ENCODE data around the gene NRXN3.
"Not testable (repeated sequence)": the region's sequence is repeated elsewhere in the genome, so short reads cannot be mapped to it uniquely, and the experiment has no call there.

NRXN3 gene

DNA sequence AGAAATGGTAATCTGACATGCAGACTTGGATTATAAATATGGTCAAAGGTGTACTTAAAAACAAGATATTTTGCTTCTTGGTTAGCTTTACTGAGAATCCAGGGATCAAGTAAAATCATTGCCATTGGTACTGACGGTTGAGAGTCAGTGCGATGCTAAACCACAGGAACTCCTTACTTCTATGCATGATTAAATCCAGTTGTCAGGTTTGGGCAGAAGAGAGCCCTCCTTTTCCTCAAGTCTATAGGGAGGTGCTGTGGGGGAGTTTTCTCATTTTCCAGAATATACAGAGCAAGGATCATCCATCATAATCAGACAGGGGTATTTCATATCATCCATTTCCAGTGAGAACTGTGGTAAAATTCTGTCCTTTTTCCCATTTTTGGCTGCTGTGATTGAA is 839.1 kb downstream of the NRXN3 start:
- no peak overlapping the region for H3K4me3 ChIP-seq (ENCODE audit: low read length)
- no peak for TF ChIP-seq CTCF (conservative IDR thresholded peaks at IDR 0.05; ENCODE audit: low read length)
- no peak for DNase-seq (ENCODE audit: low read depth)

GRCh38 chr14:79011091-79011919 is 841.1 kb downstream of the NRXN3 start:
- TF ChIP-seq CTCF (conservative IDR thresholded peaks at IDR 0.05; ENCODE audit: low read length): peak; percentile 52
- no peak overlapping the region for H3K4me3 ChIP-seq (ENCODE audit: low read length)
- peak; percentile 36 for DNase-seq (ENCODE audit: low read depth)

GRCh38 chr14:79011920-79012204 is 841.7 kb downstream of the NRXN3 start:
- DNase-seq (ENCODE audit: low read depth): peak; percentile 23
- TF ChIP-seq CTCF (conservative IDR thresholded peaks at IDR 0.05; ENCODE audit: low read length): no peak
- no peak overlapping the region for H3K4me3 ChIP-seq (ENCODE audit: low read length)

DNA sequence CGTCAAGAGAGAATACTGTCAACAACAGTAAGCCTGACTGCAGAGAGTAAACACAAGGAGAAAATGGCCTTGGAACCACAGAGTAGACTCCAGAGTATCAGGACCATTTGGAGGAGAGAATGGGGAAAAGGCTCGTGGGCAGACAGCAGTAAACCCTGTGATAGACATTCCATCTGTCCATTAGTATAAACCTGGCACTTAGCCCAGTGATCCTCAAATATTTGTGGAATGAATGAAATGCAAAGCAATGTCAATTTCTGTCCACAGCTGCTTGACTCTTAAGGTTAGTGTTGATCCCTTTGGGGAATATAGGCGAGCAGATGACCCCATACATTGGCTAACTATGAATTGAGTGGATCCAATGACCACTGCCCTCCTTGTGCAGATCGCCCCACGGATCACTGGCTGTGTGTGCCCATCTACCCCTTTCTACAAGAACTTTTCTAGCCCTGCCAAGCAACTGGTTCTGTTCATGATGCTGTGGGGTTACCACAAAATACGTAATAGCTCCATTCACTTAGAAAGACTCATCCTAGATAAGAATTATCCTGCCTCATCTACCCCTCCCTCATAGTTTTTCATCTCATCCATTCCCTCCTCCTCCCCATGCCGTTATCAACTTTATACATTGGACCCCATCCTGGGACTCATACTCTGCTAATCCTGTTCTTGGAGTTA is 846.8 kb downstream of the NRXN3 start:
- no peak for TF ChIP-seq CTCF (conservative IDR thresholded peaks at IDR 0.05; ENCODE audit: low read length)
- DNase-seq (ENCODE audit: low read depth): peak; percentile 86
- H3K4me3 ChIP-seq (ENCODE audit: low read length): no peak overlapping the region

DNA sequence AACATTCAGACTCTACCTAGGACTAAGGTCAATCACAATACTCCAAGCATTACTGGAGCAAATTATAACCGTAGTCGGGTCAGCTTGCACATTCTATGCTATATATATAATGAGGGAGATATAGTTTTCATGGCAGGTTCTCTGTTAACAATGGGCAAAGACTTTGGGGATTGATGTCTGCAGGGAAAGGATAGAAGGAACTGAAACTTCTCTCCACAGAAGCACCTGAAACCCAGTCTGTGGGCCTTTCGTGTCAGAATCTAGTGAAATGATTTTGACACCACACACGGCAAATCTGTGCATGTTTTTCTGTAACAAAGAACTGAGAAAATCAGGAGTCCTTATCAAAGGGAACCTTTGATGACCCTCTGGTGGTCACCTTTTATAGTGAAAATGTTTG is 847.4 kb downstream of the NRXN3 start:
- no peak for TF ChIP-seq CTCF (conservative IDR thresholded peaks at IDR 0.05; ENCODE audit: low read length)
- H3K4me3 ChIP-seq (ENCODE audit: low read length): no peak overlapping the region
- no peak for DNase-seq (ENCODE audit: low read depth)

GRCh38 chr14:79018836-79019235 is 848.7 kb downstream of the NRXN3 start:
- no peak for TF ChIP-seq CTCF (conservative IDR thresholded peaks at IDR 0.05; ENCODE audit: low read length)
- peak; percentile 24 for DNase-seq (ENCODE audit: low read depth)
- no peak overlapping the region for H3K4me3 ChIP-seq (ENCODE audit: low read length)

DNA sequence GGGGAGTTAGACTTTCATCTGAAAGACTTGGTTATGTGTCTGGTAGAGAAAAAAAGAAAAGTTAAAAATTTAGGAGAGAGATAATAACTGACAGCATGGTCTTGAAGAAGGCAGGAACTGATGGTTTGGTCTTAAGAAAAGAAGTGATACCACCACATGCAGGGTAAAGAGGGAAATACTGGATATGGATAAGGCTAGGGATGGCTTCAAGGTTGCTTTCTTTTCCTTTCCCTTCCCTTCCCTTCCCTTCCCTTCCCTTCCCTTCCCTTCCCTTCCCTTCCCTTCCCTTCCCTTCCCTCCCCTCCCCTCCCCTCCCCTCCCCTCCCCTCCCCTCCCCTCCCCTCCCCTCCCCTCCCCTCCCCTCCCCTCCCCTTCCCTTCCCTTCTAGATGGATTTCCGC is 849.7 kb downstream of the NRXN3 start:
- H3K4me3 ChIP-seq (ENCODE audit: low read length); DNase-seq (ENCODE audit: low read depth): not testable (repeated sequence)
